CD14-positive monocyte (primary cell): ENCODE measurements around the gene EXD3. TPM values are rescaled to one million over a fixed set of nuclear protein-coding genes. Genes with fewer than 3 reads are reported as not detected.

ENCODE experiments used
- DNase-seq, 3 donors: peaks; one replicate each; pipeline ENCODE4 v3.0.0-alpha.2; 2011 to 2022
- H2AFZ ChIP-seq: 2 replicates; pipeline ENCODE4 v1.6.0; 2012; ENCODE audit warnings: mild to moderate bottlenecking, low read depth, low read length, inconsistent platforms; ENCODE audit not compliant: insufficient read depth, poor library complexity, severe bottlenecking
- H3K27ac ChIP-seq, 2 donors: 1 replicate in 1 of 2; 2 replicates in 1 of 2; pipeline ENCODE4 v1.5.1; 2012 to 2013; ENCODE audit warnings: low read length in 2 of 2, control low read depth in 1 of 2, inconsistent platforms in 1 of 2, low read depth in 1 of 2, mild to moderate bottlenecking in 1 of 2
- H3K27me3 ChIP-seq, 2 donors: one replicate each; pipeline versions ENCODE4 v1.6.0 to v1.6.1; 2011 to 2013; ENCODE audit warnings: low read length in 2 of 2; ENCODE audit not compliant: control insufficient read depth in 2 of 2, insufficient read depth in 2 of 2
- H3K36me3 ChIP-seq, 2 donors: replicated peaks in 1 of 2; 1 replicate in 1 of 2; 2 replicates in 1 of 2; pipeline versions ENCODE4 v1.5.1 to v1.6.1; 2012 to 2013; ENCODE audit warnings: low read length in 2 of 2, control low read depth in 1 of 2, inconsistent platforms in 1 of 2, mild to moderate bottlenecking in 1 of 2; ENCODE audit not compliant: insufficient read depth in 2 of 2, control insufficient read depth in 1 of 2
- H3K4me1 ChIP-seq, 2 donors: 1 replicate in 1 of 2; 2 replicates in 1 of 2; pipeline versions ENCODE4 v1.5.1 to v1.6.1; 2012 to 2013; ENCODE audit warnings: low read length in 2 of 2, control low read depth in 1 of 2, inconsistent platforms in 1 of 2, mild to moderate bottlenecking in 1 of 2, moderate library complexity in 1 of 2; ENCODE audit not compliant: insufficient read depth in 2 of 2, control insufficient read depth in 1 of 2
- H3K4me2 ChIP-seq: replicated peaks from 2 replicates; pipeline ENCODE3; 2012; ENCODE audit warnings: low read length, moderate library complexity, mild to moderate bottlenecking; ENCODE audit not compliant: poor library complexity, severe bottlenecking; ENCODE audit errors: extremely low read depth
- H3K4me3 ChIP-seq, 3 experiments: fragments of 200-600 bp in 1 of 3; sonication (generic) in 1 of 3; replicated peaks in 1 of 3; 1 replicate in 2 of 3; 2 replicates in 1 of 3; pipeline ENCODE4 v1.5.1; 2011 to 2013; ENCODE audit warnings: low read length in 3 of 3, mild to moderate bottlenecking in 3 of 3, control low read depth in 2 of 3, low read depth in 2 of 3, inconsistent platforms in 1 of 3, moderate library complexity in 1 of 3
- H3K79me2 ChIP-seq: 2 replicates; pipeline ENCODE4 v1.6.0; 2012; ENCODE audit warnings: mild to moderate bottlenecking, control low read depth, inconsistent platforms, low read length, moderate library complexity; ENCODE audit not compliant: insufficient read depth
- H3K9ac ChIP-seq: 2 replicates; pipeline ENCODE4 v1.6.0; 2017; ENCODE audit warnings: low read length, mild to moderate bottlenecking; ENCODE audit not compliant: insufficient read depth, poor library complexity, severe bottlenecking
- H3K9me3 ChIP-seq, 2 donors: replicated peaks in 1 of 2; 1 replicate in 1 of 2; 2 replicates in 1 of 2; pipeline versions ENCODE4 v1.5.1 to v1.6.1; 2012 to 2013; ENCODE audit warnings: low read length in 2 of 2, control low read depth in 1 of 2; ENCODE audit not compliant: control insufficient read depth in 1 of 2, insufficient read depth in 1 of 2
- H4K20me1 ChIP-seq: 2 replicates; pipeline ENCODE4 v1.6.0; 2012; ENCODE audit warnings: mild to moderate bottlenecking, low read length, control low read depth, moderate library complexity; ENCODE audit not compliant: insufficient read depth
- H3K27ac Mint-ChIP-seq, 7 donors: one replicate each; pipeline ENCODE4 v1.8.0; 2020; ENCODE audit warnings: mild to moderate bottlenecking in 7 of 7, mixed read lengths in 7 of 7, moderate library complexity in 6 of 7, inconsistent platforms in 2 of 7
- H3K27me3 Mint-ChIP-seq, 3 donors: one replicate each; pipeline ENCODE4 v1.8.0; 2021 to 2022; ENCODE audit warnings: low read depth in 3 of 3, mild to moderate bottlenecking in 3 of 3, mixed read lengths in 3 of 3, moderate library complexity in 3 of 3, inconsistent platforms in 1 of 3
- H3K36me3 Mint-ChIP-seq, 2 donors: one replicate each; pipeline ENCODE4 v1.8.0; 2020; ENCODE audit warnings: mixed read lengths in 2 of 2, inconsistent platforms in 1 of 2, mild to moderate bottlenecking in 1 of 2
- H3K4me1 Mint-ChIP-seq: one replicate; pipeline ENCODE4 v1.8.0; 2020; ENCODE audit warnings: mild to moderate bottlenecking, mixed read lengths
- H3K4me3 Mint-ChIP-seq, 2 donors: one replicate each; pipeline ENCODE4 v1.8.0; 2020; ENCODE audit warnings: mild to moderate bottlenecking in 2 of 2, mixed read lengths in 2 of 2, moderate library complexity in 1 of 2
- H3K9me3 Mint-ChIP-seq, 7 donors: one replicate each; pipeline ENCODE4 v1.8.0; 2020 to 2022; ENCODE audit warnings: mixed read lengths in 7 of 7, mild to moderate bottlenecking in 6 of 7, moderate library complexity in 6 of 7, inconsistent platforms in 2 of 7
- CTCF ChIP-seq: fragments of 200-600 bp; IDR thresholded peaks from one replicate; pipeline ENCODE4 v1.8.0; 2022; ENCODE audit warnings: antibody characterized with exemption, mild to moderate bottlenecking
- WGBS: methylation state at CpG from one replicate; pipeline ENCODE4 v1.1.5; 2013; ENCODE audit warnings: missing lambda C conversion rate; ENCODE audit not compliant: insufficient coverage; 5-methylcytosine and 5-hydroxymethylcytosine counted together
- intact Hi-C, 2 donors: fragments of 100-400 bp; cut with micrococcal nuclease; formaldehyde crosslinking; loops; one replicate each; pipeline versions ENCODE4 v1.15.0 to v1.15.1; 2023
- polyA plus RNA-seq, 3 donors: library from polyadenylated mRNA; depleted of rRNA in 1 of 3; unstranded in 2 of 3; stranded (reverse) in 1 of 3; fragments of 300-500 nt in 2 of 3; fragments of >200 nt in 1 of 3; fragmentation: Illumina TruSeq in 2 of 3; gene quantifications; 1 replicate in 2 of 3; 2 replicates in 1 of 3; pipeline ENCODE4 v1.2.3, GENCODE V29; 2012 to 2021

EXD3 gene
- polyA plus RNA-seq, 3 donors: 2.0 to 10.8 (median 3.0) TPM

- H3K4me1 ChIP-seq: peaks cover 18 to 33% of the 10 kb centered on the region in 2 donors
- peaks cover 10 to 15% of the 10 kb centered on the region in 2 donors for H3K36me3 Mint-ChIP-seq
- peaks cover 0 to 15% of the 10 kb centered on the region in 2 donors for H3K27me3 ChIP-seq
- 94% methylated on average over 27 of the region's 31 CpGs for WGBS
- peaks cover 5 to 21% (median 11%) of the 10 kb centered on the region in 3 donors for H3K27me3 Mint-ChIP-seq
- no peak overlapping the region for H2AFZ ChIP-seq
- H3K4me2 ChIP-seq: no peak overlapping the region
- H4K20me1 ChIP-seq: no peaks in the 10 kb centered on the region
- H3K9me3 Mint-ChIP-seq: peaks cover 0 to 14% (median 7%) of the 10 kb centered on the region in 7 donors
- no peak overlapping the region for H3K4me3 Mint-ChIP-seq
- H3K4me1 Mint-ChIP-seq: peaks cover 3% of the 10 kb centered on the region
- peaks cover 4 to 6% of the 10 kb centered on the region in 2 donors for H3K36me3 ChIP-seq
- H3K9me3 ChIP-seq: peaks cover 14 to 15% of the 10 kb centered on the region in 2 donors
- H3K27ac ChIP-seq: no peak overlapping the region
- no peak overlapping the region for H3K9ac ChIP-seq
- peak overlapping the region in 1 of 7 donors; percentile 46 for H3K27ac Mint-ChIP-seq
- no peak for TF ChIP-seq CTCF
- H3K4me3 ChIP-seq: no peak overlapping the region
- no peaks in the 10 kb centered on the region for H3K79me2 ChIP-seq
- no peak for DNase-seq
- intact Hi-C loops: loop anchor here in 1 of 2 donors (10.0 kb wide), 1 partner anchor 144 kb away; the partner anchor contains the start of gene ARRDC1
Observed at GRCh38 chr9:137460363-137461315, 37.7 kb upstream of the EXD3 start.

DNA sequence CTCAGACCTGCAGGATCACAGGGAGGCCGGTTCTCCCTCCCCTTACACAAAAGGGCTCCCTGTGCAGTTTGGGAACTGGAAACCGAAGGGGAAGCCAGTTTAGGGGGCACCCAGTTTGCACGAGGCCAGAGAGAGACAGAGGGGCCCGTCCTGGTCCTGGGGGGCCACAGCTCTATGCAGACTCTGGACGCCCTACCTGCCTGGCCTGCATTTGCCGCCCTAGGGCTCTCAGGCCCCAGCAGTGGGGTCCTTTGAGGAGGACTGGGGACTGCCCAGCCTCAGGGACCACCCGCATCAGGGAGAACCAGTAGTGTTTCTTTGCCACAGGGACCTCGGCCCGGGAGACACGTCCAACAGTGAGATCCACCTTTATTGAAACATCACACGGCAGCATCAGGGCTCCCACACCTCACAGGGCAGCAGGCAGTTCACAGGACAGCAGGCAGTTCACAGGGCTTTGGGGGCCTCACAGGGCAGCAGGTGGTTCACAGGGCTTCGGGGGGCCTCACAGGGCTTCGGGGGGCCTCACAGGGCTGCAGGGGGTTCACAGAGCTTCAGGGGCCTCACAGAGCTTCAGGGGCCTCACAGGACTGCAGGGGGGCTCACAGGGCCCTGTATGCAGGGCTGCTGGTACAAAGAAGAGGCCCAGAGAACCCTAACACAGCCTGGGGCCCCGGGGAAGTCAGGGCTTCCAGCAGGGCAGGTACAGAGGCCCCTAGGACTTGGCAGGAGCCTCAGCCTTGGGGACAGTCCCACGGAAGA, 36.8 kb upstream of the EXD3 start:
- Histone ChIP-seq H3K79me2 (no peaks in the 10 kb centered on the region), H3K4me2 (peak overlapping the region; percentile 89), H3K4me3 (peak overlapping the region; percentile 28 to 71 (median 37)), H4K20me1 (no peaks in the 10 kb centered on the region), H3K36me3 (peaks cover 6 to 7% of the 10 kb centered on the region in 2 donors), H2AFZ (peak overlapping the region; percentile 97), H3K27me3 (peaks cover 0 to 15% of the 10 kb centered on the region in 2 donors), H3K9me3 (peaks cover 14 to 15% of the 10 kb centered on the region in 2 donors), H3K9ac (peak overlapping the region; percentile 73), H3K27ac (peak overlapping the region; percentile 31 to 87), H3K4me1 (peaks cover 20 to 39% of the 10 kb centered on the region in 2 donors)
- peaks cover 5 to 19% (median 11%) of the 10 kb centered on the region in 3 donors for H3K27me3 Mint-ChIP-seq
- peaks cover 0 to 14% (median 7%) of the 10 kb centered on the region in 7 donors for H3K9me3 Mint-ChIP-seq
- peaks cover 5% of the 10 kb centered on the region for H3K4me1 Mint-ChIP-seq
- TF ChIP-seq CTCF: no peak
- WGBS: 54% methylated on average over 6 of the region's 15 CpGs
- peak overlapping the region; percentile 54 to 89 (median 72) for H3K27ac Mint-ChIP-seq
- H3K4me3 Mint-ChIP-seq: peak overlapping the region; percentile 59 to 76
- intact Hi-C loops: loop anchor here in 1 of 2 donors (5.0 to 10.0 kb wide), 2 partner anchors 37 to 145 kb away; partner anchors contain the start of genes ARRDC1, EXD3 and NOXA1
- no peak for DNase-seq
- peaks cover 11 to 16% of the 10 kb centered on the region in 2 donors for H3K36me3 Mint-ChIP-seq
